DOHH2 (cell line): Measurements from ENCODE around the gene C1orf226.

ENCODE experiments used
- CTCF ChIP-seq: fragments of 200-600 bp; sonication (generic); IDR thresholded peaks from one replicate; pipeline ENCODE4 v1.5.1; 2014; ENCODE audit warnings: antibody characterized with exemption, mild to moderate bottlenecking, low read depth, low read length; ENCODE audit not compliant: poor library complexity, severe bottlenecking
- EZH2phosphoT487 ChIP-seq: fragments of 200-600 bp; sonication (generic); IDR thresholded peaks from 2 replicates; pipeline ENCODE4 v1.6.1; 2017; ENCODE audit warnings: borderline replicate concordance, mild to moderate bottlenecking, antibody characterized with exemption, low read length, moderate library complexity, mixed read lengths

DNA sequence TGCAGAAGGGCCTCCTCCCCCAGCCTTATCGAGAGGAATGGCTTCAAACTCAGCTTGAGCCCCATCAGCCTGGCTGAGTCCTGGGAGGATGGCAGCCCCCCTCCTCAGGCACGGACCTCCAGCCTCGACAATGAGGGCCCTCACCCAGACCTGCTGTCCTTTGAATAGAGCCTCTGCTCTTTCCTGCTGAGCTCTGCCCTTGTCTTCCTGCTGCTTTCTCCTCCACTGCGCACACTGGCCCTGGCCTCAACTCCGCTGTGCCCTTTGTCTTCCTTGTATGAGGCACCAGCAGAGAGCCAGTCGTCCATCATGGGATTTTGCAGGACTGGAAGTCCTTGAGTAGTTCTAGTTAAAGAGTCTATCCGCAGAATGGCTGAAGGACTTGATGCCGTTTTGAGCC is 2.0 kb downstream of the C1orf226 start:
- TF ChIP-seq CTCF (no peak), EZH2phosphoT487 (no peak)
